GM21367 (cell line): Measurements from ENCODE around the gene MPP7.

ENCODE experiments used
- ATAC-seq: cut with Tn5 transposase; IDR thresholded peaks from one replicate; pipeline ENCODE4 v1.9.1; 2021; ENCODE audit not compliant: unreplicated experiment

The MPP7 gene

GRCh38 chr10:28273343-28273742 is 29.5 kb downstream of the MPP7 start:
- no peak for ATAC-seq

DNA sequence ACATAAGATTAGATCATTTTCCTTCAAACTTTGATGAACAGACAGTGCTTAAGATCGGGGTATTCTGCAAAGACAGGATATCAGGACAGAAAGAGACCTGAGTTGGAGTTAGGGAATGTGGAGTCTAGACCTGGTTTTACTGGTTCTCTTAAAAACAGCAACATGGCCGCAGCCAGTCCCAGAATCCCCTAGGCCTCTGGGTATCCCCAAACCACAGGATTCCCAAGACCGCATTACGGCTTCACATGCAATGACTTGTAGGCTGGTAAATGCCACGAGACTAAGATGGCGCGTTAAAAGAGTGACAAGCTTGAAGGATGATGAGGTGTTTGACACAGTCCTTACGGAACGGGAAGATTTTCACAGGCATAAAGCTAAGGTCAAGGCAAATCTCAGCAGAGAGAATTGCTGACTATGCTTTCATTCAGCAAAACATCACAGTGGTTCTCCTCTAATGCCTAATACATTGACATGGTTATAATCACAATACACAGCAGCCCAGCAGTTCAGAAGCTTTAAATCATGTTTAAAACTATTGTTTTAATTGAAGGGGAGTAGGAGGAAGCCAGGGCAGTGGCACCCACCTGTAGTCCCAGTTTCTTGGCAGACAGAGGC is 32.9 kb downstream of the MPP7 start:
- ATAC-seq = no peak

GRCh38 chr10:28266449-28267224 is 36.2 kb downstream of the MPP7 start:
- no peak for ATAC-seq

- no peak for ATAC-seq
Measured at GRCh38 chr10:28263136-28263857, 39.6 kb downstream of the MPP7 start.

DNA sequence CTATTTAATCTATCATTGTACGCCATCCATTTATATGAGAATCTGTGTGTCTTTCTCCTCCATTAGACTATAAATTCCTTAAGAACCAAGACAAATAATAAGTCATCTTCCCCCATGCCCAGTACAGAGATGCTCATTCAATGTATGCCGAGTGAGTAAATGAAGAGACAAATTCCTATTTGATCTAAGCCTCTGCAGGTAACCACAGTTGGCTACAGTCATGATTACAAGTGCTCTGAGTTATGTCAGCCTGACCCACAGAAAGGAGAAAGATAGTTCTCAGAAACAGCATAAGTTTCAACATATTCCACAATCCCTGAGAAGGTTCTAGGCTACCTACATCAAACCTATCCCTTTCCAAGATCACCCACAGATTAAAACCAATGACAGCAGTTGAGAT is 46.1 kb downstream of the MPP7 start:
- no peak for ATAC-seq

GRCh38 chr10:28254290-28254985 is 48.4 kb downstream of the MPP7 start:
- no peak for ATAC-seq

GRCh38 chr10:28253169-28253785 is 49.6 kb downstream of the MPP7 start:
- ATAC-seq = no peak
